DMS114 treated with DMSO at 0.1 percent for 48 hours (cell line): Measurements from ENCODE around the gene MYH16.
"Not testable (repeated sequence)": the region's sequence is repeated elsewhere in the genome, so short reads cannot be mapped to it uniquely, and the experiment has no call there.

Experiments used
- DNase-seq: peaks from one replicate; lab custom pipeline; 2025; ENCODE audit not compliant: unreplicated experiment; lab: John Stamatoyannopoulos, UW

Gene MYH16

DNA sequence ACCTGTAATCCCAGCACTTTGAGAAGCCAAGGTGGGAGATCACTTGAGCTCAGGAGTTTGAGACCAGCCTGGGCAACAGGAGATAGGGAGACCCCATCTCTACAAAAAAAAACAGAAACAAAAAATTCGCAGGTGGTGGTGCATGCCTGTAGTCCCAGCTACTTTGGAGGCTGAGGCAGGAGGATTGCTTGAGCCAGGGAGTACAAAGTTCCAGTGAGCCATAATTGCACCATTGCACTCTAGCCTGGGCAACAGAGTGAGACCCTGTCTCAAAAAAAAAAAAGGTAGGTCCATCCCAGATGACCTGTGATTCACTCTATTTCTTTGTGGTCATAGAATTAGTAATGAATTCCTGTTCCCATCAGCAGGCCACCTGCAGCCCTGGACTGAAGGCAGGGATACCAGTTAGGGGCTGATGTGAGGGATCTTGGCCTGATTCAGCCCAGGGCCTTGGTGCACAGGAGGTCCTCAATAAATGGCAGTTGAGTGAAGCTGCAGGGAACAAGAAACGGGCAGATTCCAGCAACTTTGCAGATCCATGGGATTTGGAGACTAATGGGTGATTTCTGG, at the start of gene MYH16:
Gene MYH16 (plus strand): TSS at position 364 of the 570 bp plus-strand sequence.
- DNase-seq: no peak

- DNase-seq: not testable (repeated sequence)
Measured at GRCh38 chr7:99224263-99224898, 48.3 kb upstream of the MYH16 start.

DNA sequence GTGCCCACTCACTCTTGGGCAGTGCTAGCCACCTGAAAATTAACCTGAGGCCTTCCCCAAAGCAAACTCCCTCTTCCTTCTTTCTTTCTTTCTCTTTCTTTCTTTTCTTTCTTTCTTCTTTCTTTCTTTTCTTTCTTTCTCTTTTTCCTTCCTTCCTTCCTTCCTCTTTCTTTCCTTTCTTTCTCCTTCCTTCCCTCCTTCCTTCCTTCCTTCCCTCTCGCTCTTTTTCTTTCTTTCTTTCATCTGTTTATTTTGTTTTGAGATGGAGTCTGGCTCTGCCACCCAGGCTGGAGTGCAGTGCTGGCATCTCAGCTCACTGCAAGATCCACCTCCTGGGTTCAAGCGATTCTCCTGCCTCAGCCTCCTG, 47.8 kb upstream of the MYH16 start:
- no peak for DNase-seq

- DNase-seq: no peak
Measured at GRCh38 chr7:99229234-99229633, 43.4 kb upstream of the MYH16 start.

- no peak for DNase-seq
Measured at GRCh38 chr7:99232082-99232770, 40.4 kb upstream of the MYH16 start.

DNA sequence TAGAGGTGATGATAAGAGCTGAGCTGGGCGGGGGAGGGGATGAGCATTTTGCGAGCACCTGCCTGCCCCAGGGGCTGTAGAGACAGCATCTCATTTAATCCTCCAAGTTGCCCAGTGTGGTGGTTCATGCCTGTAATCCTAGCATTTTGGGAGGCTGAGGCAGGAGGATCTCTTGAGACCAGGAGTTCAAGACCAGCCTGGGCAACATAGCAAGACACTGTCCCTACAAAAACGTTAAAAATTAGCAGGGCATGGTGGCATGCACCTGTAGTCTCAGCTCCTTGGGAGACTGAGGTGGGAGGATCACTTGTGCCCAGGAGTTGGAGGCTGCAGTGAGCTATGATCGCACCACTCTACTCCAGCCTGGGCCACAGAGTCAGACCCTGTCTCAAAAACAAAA, 39.7 kb upstream of the MYH16 start:
- DNase-seq: not testable (repeated sequence)

GRCh38 chr7:99234185-99234584, 38.5 kb upstream of the MYH16 start:
- DNase-seq: no peak

- no peak for DNase-seq
Measured at GRCh38 chr7:99235925-99236324, 36.7 kb upstream of the MYH16 start.

GRCh38 chr7:99237876-99238275, 34.8 kb upstream of the MYH16 start:
- not testable (repeated sequence) for DNase-seq

- no peak for DNase-seq
Measured at GRCh38 chr7:99238558-99239341, 33.9 kb upstream of the MYH16 start.

DNA sequence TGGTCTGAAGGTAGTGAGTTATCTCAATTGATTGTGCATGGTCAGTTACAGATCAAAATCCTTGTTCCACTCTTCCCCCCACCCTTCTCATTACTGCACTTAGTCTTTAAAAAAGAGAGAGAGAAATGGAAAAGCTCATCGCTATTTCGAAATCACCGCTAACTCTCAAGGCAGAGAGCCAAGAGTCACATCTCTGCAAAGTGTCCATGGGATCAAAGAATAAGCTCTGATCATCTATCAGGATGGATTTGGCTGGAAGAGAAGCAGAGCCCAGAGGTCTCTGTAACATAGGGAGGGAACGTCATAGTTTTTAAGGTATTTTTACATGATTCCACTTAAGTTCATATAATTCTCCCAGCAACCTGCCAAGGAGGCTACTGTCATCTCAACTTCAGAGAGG, 30.0 kb upstream of the MYH16 start:
- no peak for DNase-seq

DNA sequence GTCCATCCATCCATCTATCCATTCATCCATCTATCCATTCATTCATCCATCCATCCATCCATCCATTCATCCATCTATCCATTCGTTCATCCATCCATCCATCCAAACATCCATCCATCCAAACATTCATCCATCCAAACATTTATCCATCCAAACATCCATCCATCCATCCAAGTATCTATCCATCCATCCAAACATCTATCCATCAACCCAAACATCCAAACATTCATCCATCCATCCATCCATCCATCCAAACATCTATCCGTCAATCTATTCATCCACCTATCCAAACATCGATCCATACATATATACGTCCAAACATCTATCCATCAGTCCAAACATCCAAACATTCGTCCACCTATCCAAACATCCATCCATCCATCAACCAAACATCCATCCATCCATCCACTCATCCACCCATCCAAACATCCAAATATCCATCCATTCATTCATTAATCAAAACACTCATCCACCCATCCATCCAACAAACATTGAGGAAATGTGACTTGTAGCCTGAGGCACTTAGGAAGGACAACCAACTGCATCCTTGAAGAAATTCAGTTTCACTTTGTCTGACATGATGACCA, 28.8 kb upstream of the MYH16 start:
- no peak for DNase-seq

DNA sequence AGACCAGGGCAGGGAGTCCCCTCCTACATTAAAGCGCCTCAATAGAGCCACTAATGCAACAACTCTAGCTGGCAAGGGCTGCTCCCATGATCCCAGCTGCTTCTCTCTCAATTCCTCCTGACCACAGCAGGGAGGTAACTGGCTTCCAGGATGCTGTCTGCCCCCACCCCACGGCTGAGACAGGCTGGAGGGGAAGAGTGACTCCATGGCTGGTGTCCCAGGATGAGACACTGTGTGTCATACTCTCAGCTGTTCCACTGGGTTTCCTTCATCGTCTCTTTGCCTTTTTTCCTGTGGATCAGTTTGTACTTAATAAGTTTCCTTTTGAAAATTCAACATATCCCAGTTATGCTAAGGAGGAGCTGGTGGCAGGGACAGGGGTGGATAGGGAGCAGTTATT, 27.7 kb upstream of the MYH16 start:
- no peak for DNase-seq

GRCh38 chr7:99248391-99249095, 24.1 kb upstream of the MYH16 start:
- DNase-seq: no peak

- DNase-seq: no peak
Measured at GRCh38 chr7:99249985-99250575, 22.6 kb upstream of the MYH16 start.

GRCh38 chr7:99252166-99252895, 20.3 kb upstream of the MYH16 start:
- no peak for DNase-seq

DNA sequence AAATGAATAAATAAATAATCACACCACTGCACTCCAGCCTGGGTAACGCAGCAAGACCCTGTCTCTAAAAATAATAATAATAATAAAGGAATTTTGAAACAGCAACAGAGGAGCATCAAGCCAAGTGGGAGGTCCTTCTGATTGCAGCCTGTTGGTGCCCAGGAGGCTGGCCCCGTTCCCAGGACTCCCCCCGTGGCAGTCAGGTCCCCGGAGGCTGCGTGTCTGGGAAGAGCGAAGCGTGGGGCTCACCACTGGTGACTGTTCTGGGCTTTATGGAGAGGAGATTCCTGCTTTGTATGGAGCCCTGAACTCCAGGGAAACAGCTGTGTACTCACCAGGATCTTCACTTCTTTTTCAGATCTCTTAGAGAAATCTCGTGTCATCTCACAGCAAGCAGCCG, 19.3 kb upstream of the MYH16 start:
- DNase-seq: no peak

GRCh38 chr7:99254390-99254789, 18.2 kb upstream of the MYH16 start:
- DNase-seq: no peak

GRCh38 chr7:99255463-99255862, 17.2 kb upstream of the MYH16 start:
- DNase-seq: no peak

DNA sequence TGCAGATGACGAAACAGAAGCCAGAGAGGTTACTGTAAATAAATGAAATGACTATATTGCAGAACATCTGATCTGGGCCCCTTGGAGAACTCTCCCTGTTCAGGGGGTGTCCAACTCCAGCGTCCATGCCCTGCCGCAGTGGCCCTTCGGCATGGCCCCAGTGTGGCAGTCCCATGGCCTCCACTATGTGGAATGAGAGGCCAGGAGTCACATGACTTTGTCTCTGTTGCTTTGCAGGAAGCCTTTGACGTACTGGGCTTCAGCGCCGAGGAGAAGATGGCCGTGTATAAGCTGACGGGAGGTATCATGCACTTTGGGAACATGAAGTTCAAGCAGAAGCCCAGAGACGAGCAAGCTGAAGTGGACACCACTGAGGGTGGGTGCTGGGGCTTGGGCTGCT, 15.6 kb upstream of the MYH16 start:
- DNase-seq: no peak
